ENCODE data around the gene NINL. TPM values are rescaled to one million over a fixed set of nuclear protein-coding genes. Genes with fewer than 3 reads are reported as not detected.
A peak's percentile ranks its signal among the peaks of the same experiment; 100 is the strongest.

Gene NINL
- total and polyA plus RNA-seq, 10 donors: 3.1 to 16.1 (median 8.1) TPM

- WGBS, 5 donors: 79 to 90% (median 86%) methylated on average over 6 to 15 of the region's 15 CpGs
- peaks cover 0 to 53% (median 2%) of the 10 kb centered on the region in 6 donors for H3K36me3 ChIP-seq
- no peak overlapping the region for H3K4me3 ChIP-seq
- H3K9me3 ChIP-seq: no peaks in the 10 kb centered on the region
- intact Hi-C loops (cut with DNase I; ENCODE audit: low total_unique reads): no loop called here
- no peaks in the 10 kb centered on the region for H3K4me1 ChIP-seq
- peak; percentile 56 for DNase-seq
- no peak for TF ChIP-seq POLR2A (IDR thresholded peaks at IDR 0.05)
- TF ChIP-seq CTCF (IDR thresholded peaks at IDR 0.05 in 8 of 11, conservative IDR thresholded peaks at IDR 0.05 in 3 of 11): no peak
- TF ChIP-seq POLR2AphosphoS5 (IDR thresholded peaks at IDR 0.05): no peak
- no peak overlapping the region for H3K27ac ChIP-seq
- no peaks in the 10 kb centered on the region for H3K27me3 ChIP-seq (replicated peaks in 1 of 7)
Measured at GRCh38 chr20:25465243-25466135, 119.8 kb downstream of the NINL start.

- intact Hi-C loops (cut with DNase I; ENCODE audit: low total_unique reads): no loop called here
- H3K9me3 ChIP-seq: no peaks in the 10 kb centered on the region
- WGBS, 5 donors: 69 to 85% (median 74%) methylated on average over 13 of the region's 13 CpGs
- no peaks in the 10 kb centered on the region for H3K27me3 ChIP-seq (replicated peaks in 1 of 7)
- H3K4me1 ChIP-seq: no peaks in the 10 kb centered on the region
- no peak overlapping the region for H3K27ac ChIP-seq
- TF ChIP-seq CTCF (IDR thresholded peaks at IDR 0.05 in 8 of 11, conservative IDR thresholded peaks at IDR 0.05 in 3 of 11) (no peak), POLR2A (IDR thresholded peaks at IDR 0.05) (no peak), POLR2AphosphoS5 (IDR thresholded peaks at IDR 0.05) (no peak)
- no peak overlapping the region for H3K4me3 ChIP-seq
- peaks cover 0 to 53% (median 0%) of the 10 kb centered on the region in 6 donors for H3K36me3 ChIP-seq
- peak; percentile 44 for DNase-seq
Measured at GRCh38 chr20:25464501-25465242, 120.7 kb downstream of the NINL start.

GRCh38 chr20:25461786-25462545 lies 123.4 kb downstream of the NINL start:
- peak; percentile 44 for DNase-seq
- H3K36me3 ChIP-seq: peaks cover 0 to 47% (median 0%) of the 10 kb centered on the region in 6 donors
- TF ChIP-seq POLR2AphosphoS5 (IDR thresholded peaks at IDR 0.05) (no peak), POLR2A (IDR thresholded peaks at IDR 0.05) (no peak), CTCF (IDR thresholded peaks at IDR 0.05 in 8 of 11, conservative IDR thresholded peaks at IDR 0.05 in 3 of 11) (no peak)

More at GRCh38 chr20:25461786-25462545, 123.4 kb downstream of the NINL start:
- no peaks in the 10 kb centered on the region for H3K9me3 ChIP-seq
- H3K4me3 ChIP-seq: no peak overlapping the region
- H3K27me3 ChIP-seq (replicated peaks in 1 of 7): no peaks in the 10 kb centered on the region
- no peaks in the 10 kb centered on the region for H3K4me1 ChIP-seq
- no peak overlapping the region for H3K27ac ChIP-seq
- WGBS, 5 donors: 58 to 66% (median 61%) methylated on average over 18 of the region's 18 CpGs
- intact Hi-C loops (cut with DNase I; ENCODE audit: low total_unique reads): no loop called here

Data from spleen (tissue), 11 donors.